Measurements from ENCODE around the gene JAGN1. TPM values are rescaled to one million over a fixed set of nuclear protein-coding genes. Genes with fewer than 3 reads are reported as not detected.

The JAGN1 gene
- total and polyA plus RNA-seq, 9 of the 15 experiments (the other 6 are each of a cell fraction or from before 2014, with no cell fraction given): 31.6 to 77.8 (median 40.3) TPM

DNA sequence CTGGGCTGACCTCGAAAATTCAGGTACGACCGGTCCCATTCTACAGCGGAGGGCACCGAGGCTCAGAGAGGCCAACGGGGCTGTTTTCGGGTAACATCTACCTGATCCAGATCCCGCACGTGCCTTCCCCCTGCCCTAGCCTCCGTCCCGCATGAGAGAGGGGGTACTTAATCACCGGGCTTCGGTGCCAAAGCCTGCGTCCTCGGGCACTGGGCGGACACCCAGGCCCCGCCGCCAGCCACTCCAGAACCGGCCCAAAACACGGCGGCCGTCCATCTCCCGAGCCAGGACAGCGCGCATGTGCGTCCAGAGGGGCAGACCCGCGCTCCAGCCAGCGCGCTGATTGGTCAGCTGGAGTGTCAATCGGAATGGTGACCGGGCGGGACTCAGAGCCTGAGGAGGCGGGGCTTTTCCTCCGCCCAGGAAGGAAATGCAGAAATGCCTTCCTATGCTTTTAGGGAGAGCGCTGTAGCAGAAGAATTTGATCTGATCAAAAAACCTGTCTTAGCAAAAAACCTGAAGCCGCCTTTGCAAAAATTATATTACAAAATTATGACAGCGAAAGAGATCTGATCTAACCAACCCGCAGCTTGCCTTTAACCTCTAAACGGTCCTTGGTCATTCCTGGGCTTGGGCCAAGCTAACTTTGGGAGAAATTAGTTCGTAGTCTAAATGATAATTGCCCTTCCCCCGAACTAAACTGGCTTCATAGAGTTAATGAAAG is 46.5 kb upstream of the JAGN1 start, which contains the start of gene RPUSD3 (continued):
- no peak for TF ChIP-seq RCOR1 (IDR thresholded peaks at IDR 0.05; ENCODE audit: borderline replicate concordance in 1 of 2, low read depth in 2 of 2, low read length in 2 of 2)
- peak; percentile 75 to 85 for TF ChIP-seq MNT (conservative IDR thresholded peaks at IDR 0.05)
- no peak for TF ChIP-seq SMARCA5 (IDR thresholded peaks at IDR 0.05)
- TF ChIP-seq ZNF785 (CRISPR knock-in tag; IDR thresholded peaks at IDR 0.05): no peak
- peak; percentile 89 for TF ChIP-seq MBD2 (IDR thresholded peaks at IDR 0.05; ENCODE audit: borderline replicate concordance, low read depth)
- TF ChIP-seq NFE2L1 (tag; IDR thresholded peaks at IDR 0.05; ENCODE audit: borderline replicate concordance, low read depth): no peak
- TF ChIP-seq DNMT1 (IDR thresholded peaks at IDR 0.05): no peak
- TF ChIP-seq SAP30 (IDR thresholded peaks at IDR 0.05; ENCODE audit: borderline replicate concordance, insufficient read depth, low read depth, low read length, poor library complexity, severe bottlenecking): peak; percentile 73
- TF ChIP-seq, protein P1, sequence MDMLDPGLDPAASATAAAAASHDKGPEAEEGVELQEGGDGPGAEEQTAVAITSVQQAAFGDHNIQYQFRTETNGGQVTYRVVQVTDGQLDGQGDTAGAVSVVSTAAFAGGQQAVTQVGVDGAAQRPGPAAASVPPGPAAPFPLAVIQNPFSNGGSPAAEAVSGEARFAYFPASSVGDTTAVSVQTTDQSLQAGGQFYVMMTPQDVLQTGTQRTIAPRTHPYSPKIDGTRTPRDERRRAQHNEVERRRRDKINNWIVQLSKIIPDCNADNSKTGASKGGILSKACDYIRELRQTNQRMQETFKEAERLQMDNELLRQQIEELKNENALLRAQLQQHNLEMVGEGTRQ (CRISPR knock-in tag; IDR thresholded peaks at IDR 0.05): no peak
- TF ChIP-seq XRCC5 (IDR thresholded peaks at IDR 0.05; ENCODE audit: low read depth, low read length): 0 out of 2 replicates have a peak, but pooled peaks have one; percentile 68
- TF ChIP-seq HDAC2 (IDR thresholded peaks at IDR 0.05): 0 out of 2 replicates have a peak, but pooled peaks have one; percentile 14
- no peak for TF ChIP-seq ELK3 (CRISPR knock-in tag; IDR thresholded peaks at IDR 0.05)
- no peak for TF ChIP-seq SMARCE1 (IDR thresholded peaks at IDR 0.05)
- 0 out of 2 replicates have a peak, but pooled peaks have one; percentile 74 for TF ChIP-seq CBFB (CRISPR knock-in tag; IDR thresholded peaks at IDR 0.05)
- peak; percentile 74 for TF ChIP-seq GABPB1 (CRISPR knock-in tag; IDR thresholded peaks at IDR 0.05)
- TF ChIP-seq NFXL1 (CRISPR knock-in tag; IDR thresholded peaks at IDR 0.05): no peak
- TF ChIP-seq PTRF (tag; IDR thresholded peaks at IDR 0.05): no peak
- no peak for TF ChIP-seq HNRNPK (IDR thresholded peaks at IDR 0.05; ENCODE audit: low read depth, low read length, poor library complexity, severe bottlenecking)
- no peak for TF ChIP-seq CHD4 (IDR thresholded peaks at IDR 0.05; ENCODE audit: insufficient read depth, insufficient replicate concordance, low read depth, low read length, poor library complexity, severe bottlenecking)
- peak in 1 of 2 experiments; percentile 60; a peak in 1 of 4 replicates for TF ChIP-seq TEAD1 (CRISPR knock-in tag; IDR thresholded peaks at IDR 0.05)
- 0 out of 2 replicates have a peak, but pooled peaks have one; percentile 12 for TF ChIP-seq BCOR (IDR thresholded peaks at IDR 0.05)

All from K562 (cell line).